ENCODE data around the gene DLGAP1.

- no peak for TF ChIP-seq TCF4 (CRISPR knock-in tag; IDR thresholded peaks at IDR 0.05; ENCODE audit: borderline replicate concordance)
- TF ChIP-seq ZFP3 (CRISPR knock-in tag; IDR thresholded peaks at IDR 0.05) = no peak
- TF ChIP-seq PATZ1 (CRISPR knock-in tag; IDR thresholded peaks at IDR 0.05; ENCODE audit: borderline replicate concordance) = no peak
- no peak for TF ChIP-seq GLIS3 (CRISPR knock-in tag; IDR thresholded peaks at IDR 0.05)
- TF ChIP-seq ISL1 (CRISPR knock-in tag; IDR thresholded peaks at IDR 0.05) = no peak
- TF ChIP-seq CSRNP3 (CRISPR knock-in tag; IDR thresholded peaks at IDR 0.05) = no peak
- TF ChIP-seq CREB5 (CRISPR knock-in tag; IDR thresholded peaks at IDR 0.05; ENCODE audit: low read depth) = no peak
- TF ChIP-seq RARB (CRISPR knock-in tag; IDR thresholded peaks at IDR 0.05) = no peak
- TF ChIP-seq ZFP30 (CRISPR knock-in tag; IDR thresholded peaks at IDR 0.05) = no peak
- no peak for TF ChIP-seq ARNTL (CRISPR knock-in tag; IDR thresholded peaks at IDR 0.05; ENCODE audit: borderline replicate concordance, low read depth)
These were observed 800.5 kb downstream of the DLGAP1 start for GRCh38 chr18:3654442-3655253.

All from SK-N-SH treated with all-trans-retinoic acid at 6 μM for 48 hours (cell line).